ENCODE results near the gene CUX1.

Gene CUX1

DNA sequence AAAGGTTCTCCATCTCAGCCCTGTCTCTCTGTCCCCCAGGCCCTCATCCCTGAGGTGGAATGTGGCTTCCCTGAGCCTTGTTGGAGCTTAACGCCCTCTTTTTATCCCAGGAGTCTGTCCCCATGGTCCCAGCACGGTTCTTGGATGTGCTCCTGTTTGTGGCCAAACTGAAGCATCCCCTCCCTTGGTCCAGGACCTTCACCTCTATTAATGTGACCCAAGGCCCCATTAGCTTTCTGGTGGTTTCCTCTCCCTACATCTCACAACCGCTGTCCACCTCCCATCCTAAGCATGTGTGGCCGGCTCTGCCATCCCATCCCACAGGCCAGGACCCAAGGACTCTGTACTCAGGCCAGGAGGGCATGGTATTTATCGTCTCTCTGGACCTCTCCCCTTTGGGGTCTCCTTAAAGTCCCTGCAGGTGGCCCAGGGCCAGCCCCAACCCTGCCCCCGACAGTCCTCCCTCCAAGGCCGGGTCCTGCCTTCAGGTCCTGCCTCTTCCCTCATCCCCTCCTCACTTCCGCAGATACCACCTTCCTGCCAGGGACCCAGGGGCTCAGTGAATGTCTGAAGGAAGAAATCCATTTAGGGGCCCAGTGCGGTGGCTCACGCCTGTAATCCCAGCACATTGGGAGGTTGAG, 453.9 kb downstream of the CUX1 start:
- no peak for DNase-seq (ENCODE audit: low read depth in 2 of 2)

DNA sequence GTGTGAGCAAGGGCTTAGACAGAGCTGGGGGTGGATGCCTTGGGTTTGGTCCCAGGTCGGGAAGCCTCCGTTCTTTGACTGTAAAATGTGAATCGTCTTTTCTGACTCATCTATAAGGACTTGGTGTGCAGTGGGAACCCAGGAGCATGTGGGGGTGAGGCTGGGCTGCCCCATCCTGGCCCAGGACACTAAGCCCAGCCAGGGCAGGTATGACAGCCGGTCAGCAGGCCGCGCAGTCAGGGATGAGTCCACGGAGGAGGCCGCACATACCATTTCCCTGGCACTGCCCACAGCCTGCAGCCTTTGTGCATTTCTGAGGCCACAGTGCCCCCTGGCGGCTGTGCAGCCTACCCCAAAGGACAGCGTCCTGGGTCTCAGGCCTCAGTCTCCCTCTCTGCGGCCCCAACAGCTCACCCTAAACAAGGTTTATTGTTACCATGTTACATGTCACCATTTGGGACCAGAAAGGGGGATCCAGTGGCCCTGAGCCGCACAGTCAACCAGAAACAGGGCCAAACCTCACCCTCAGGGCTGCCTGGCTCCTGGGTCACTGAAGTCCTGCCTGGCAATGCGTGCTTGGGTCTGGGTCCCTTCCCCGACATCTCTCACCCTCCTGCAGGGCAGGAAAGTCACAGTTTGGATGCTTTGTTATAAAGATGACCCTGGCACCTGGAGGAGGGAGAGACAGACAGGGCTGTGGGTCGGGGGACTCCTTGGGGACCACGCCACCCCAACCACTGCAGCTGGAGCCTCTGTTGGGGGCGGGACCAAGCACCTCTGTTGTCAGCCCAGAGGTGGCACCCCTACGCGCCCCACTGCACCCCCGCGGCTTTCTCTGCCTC, 454.9 kb downstream of the CUX1 start:
- peak; percentile 38 to 43 for DNase-seq (ENCODE audit: low read depth in 2 of 2)

DNA sequence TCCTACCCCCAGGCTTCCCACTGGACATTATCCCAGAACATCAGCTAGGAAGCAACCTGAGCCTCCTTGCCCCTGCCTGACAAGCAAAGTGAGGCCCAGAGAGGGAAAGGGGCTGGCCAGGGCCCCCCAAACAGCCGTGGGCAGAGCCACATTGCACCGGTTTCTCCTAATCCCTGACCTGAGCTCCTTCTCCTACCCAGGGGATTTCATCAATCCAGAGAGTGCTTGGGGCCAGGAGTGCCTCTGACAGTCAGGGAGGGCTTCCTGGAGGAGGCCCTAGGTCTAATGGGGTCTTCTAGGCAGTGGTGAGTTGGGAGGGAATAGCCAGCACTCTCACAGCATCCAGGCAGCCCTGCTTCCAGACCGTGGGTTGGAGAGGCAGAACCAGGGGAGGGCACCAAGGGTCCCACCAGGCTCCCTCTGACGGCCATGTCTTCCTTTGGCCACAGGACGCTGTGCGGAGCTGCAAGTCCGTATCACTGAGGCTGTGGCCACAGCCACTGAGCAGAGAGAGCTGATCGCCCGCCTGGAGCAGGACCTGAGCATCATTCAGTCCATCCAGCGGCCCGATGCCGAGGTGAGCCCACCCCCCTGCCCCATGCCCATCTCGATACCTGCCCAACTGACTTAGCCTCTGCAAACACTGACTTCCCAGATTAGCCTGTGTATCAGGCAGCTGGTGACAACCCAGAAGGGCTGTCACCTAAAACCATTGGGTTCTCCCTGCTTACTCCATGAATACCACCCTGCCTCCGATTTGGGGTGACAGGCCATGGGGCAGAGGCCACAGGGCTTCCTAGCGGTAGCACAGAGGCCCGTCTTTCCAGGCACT, 455.7 kb downstream of the CUX1 start:
- DNase-seq (ENCODE audit: low read depth in 2 of 2), result no peak

DNA sequence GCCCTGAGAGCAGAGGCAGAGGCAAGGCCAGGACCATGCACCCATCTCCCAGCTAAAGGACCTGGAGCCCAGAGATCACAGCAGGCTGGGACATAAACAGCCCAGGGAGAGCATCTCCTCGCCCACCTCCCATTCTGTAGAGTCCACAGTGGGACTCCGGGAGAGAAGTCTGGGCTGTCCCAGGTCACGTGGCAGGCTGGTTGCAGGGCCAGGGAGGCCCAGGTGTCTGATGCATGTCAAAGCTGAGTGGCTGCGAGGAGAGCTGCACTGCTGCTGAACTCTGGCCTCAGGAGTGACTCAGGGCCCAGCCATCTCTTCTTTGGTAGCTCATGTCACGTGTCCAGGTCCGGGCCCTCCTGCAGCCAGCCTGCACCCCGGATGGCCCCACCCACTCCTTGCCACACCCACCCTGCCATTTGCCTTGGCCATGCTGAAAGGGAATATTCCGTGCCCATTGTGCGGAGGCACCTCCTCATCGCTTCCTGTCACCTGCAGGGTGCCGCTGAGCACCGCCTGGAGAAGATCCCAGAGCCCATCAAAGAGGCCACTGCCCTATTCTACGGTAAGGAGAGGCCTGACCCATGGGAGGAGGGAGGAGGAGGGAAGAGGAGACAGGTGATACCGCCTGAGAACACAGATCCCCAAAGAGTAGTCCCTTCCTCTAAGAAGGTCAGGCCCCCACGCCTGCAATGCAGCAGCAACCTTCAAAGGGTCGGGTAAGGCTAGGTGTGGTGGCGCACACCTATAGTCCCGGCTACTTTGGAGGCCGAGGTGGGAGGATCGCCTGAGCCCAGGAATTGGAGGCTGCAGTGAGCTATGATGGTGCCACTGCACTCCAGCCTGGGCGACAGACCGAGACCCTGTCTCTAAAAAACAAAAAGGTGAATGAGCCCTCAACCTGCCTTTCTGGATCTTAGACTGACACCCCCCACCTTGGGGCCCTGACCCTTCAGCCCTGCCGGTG, 456.6 kb downstream of the CUX1 start:
- no peak for DNase-seq (ENCODE audit: low read depth in 2 of 2)

DNA sequence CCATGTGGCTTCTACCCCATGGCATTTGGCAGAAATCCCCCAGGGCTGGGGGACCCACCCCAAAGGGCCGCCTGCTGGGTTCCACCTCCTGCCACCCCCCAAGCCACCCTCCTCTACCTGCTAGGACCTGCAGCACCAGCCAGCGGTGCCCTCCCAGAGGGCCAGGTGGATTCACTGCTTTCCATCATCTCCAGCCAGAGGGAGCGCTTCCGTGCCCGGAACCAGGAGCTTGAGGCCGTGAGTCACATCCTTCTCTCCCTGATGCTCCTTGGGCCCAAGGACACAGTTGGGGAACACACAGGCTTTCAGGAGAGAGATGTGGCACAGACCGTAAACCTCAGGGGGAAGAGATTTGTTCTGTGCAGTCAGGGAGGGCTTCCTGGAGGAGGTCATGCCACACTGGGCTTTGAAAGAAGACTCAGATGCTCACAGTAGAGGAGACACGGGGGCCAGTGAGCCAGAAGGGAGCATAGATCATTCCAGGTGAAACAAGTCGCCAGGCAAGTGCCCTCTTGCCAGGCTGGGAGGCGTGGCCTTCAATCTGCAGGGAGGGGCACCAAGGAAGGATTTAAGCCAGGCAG, 457.8 kb downstream of the CUX1 start:
- DNase-seq (ENCODE audit: low read depth in 2 of 2), result no peak

DNA sequence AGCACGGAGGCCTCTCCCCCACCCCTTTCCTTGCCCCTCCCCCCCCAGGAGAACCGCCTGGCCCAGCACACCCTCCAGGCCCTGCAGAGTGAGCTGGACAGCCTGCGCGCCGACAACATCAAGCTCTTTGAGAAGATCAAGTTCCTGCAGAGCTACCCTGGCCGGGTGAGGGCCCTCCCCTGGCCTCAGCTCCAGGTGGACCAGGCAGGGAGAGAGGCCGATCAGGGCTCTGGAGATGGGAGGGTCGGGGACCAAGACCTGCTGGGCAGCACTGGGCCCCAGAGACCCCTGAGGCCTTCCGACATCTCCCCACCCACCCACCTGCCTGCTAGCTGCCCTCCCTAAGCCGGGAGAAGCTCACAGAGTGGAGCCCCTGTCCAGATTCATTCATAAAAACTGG, 460.5 kb downstream of the CUX1 start:
- DNase-seq (ENCODE audit: low read depth in 2 of 2), result no peak

DNA sequence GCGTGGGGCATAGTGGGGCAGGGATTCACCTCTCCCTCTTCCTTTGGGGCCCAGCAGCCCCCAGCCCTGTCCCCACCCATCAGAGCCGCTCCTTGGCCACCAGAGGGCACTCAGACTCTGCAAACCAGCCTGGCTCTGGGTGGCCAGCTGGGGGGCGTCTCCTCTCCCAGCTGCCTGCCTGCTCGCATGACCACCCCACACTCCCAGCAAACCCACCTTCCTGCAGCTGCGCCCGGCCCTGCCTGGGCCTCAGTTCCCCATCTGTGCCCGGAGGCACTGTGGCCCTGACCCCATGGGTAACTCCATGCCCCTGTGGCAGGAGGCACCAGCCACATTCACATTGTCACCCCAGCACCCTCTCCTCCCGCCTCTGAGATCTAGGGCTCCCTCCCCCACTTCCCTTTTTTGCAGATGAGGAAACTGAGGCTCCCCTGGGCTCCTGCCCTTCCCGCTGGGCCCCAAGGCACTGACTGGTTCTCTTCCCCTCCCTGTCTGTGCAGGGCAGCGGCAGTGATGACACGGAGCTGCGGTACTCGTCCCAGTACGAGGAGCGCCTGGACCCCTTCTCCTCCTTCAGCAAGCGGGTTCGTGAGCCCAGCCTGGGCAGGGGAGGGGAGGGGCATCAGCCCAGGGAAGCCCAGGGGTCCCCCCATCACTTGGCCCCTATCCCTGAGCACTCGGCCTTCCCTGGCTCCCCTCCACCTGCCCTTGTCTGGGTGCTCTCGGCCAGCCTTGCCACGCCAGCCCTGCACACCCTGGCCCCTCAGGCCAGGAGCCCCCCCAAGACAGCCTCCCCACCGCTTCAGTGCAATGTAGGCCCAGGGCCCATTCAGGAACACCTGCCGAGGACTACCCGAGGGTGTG, 462.3 kb downstream of the CUX1 start:
- DNase-seq (ENCODE audit: low read depth in 2 of 2), result peak in 1 of 2 donors; percentile 33

DNA sequence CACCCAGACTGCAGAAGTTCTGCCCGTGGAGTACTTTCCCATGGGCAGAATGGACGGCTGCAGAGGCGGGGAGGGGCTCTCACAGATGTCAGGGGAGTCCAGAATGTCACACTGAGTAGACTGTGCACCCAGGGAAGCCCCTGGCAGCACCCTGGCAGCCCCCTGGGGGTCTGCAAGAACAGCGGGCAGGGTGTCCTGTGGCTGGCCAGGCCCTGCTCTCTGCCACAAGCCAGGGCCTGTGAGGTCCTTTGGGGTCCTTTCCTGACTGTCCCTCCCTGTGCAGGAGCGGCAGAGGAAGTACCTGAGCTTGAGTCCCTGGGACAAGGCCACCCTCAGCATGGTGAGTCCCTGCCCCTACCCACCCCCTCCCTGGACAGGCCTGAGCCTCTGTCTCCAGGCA, 463.1 kb downstream of the CUX1 start:
- no peak for DNase-seq (ENCODE audit: low read depth in 2 of 2)

DNA sequence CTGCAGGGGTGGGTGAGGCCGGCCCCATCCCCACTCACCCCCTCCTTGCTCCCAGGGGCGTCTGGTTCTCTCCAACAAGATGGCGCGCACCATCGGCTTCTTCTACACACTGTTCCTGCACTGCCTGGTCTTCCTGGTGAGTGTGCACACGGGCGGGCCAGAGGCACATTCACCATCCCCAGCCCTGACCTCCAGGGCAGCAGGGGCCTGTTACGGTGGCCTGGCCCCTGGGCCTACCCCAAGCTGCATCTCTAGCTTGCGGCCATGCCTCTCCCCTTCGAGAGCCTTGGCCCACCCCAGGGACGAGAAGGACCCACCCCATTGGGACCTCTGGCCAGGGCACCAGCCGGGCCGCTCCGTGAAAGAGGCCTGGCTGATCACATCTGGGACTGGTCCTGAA, 464.4 kb downstream of the CUX1 start:
- DNase-seq (ENCODE audit: low read depth in 2 of 2), result no peak

DNA sequence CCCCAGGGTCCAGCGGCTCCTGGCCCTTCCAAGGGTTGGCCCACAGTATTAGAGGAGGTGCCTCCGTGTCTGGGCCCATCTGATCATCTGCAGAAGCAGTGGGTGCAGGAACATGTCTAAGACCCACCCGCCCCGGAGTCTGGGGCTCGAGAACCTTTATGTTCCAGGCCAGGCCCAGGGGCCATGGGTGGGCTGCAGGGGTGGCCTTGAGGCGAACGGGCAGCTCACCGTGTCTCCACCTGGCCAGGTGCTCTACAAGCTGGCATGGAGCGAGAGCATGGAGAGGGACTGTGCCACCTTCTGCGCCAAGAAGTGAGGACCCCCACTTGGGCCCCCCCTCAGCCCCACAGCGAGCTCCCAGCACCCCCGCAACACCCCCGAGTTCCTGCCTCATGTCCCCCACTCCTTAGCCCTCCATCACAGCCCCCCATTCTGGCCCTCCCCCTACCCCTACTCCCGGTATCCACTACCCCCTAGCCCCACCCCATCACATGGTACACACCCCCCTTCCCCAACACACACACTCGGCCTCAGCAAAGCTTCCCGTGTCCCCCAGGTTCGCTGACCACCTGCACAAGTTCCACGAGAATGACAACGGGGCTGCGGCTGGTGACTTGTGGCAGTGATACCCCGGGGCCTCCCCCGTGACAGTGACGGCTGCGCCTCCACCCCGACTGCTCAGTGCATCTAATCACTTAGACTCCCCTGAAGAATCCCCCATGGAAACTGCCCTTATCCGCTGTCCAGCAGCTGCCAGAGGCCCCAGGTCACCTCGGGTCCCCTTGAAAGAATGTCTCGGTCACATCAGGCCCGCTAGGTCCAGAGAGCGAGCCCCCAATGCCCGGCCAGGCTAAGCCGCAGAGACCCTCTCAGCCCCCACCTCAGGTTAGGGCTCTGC, 465.3 kb downstream of the CUX1 start:
- no peak for DNase-seq (ENCODE audit: low read depth in 2 of 2)

DNA sequence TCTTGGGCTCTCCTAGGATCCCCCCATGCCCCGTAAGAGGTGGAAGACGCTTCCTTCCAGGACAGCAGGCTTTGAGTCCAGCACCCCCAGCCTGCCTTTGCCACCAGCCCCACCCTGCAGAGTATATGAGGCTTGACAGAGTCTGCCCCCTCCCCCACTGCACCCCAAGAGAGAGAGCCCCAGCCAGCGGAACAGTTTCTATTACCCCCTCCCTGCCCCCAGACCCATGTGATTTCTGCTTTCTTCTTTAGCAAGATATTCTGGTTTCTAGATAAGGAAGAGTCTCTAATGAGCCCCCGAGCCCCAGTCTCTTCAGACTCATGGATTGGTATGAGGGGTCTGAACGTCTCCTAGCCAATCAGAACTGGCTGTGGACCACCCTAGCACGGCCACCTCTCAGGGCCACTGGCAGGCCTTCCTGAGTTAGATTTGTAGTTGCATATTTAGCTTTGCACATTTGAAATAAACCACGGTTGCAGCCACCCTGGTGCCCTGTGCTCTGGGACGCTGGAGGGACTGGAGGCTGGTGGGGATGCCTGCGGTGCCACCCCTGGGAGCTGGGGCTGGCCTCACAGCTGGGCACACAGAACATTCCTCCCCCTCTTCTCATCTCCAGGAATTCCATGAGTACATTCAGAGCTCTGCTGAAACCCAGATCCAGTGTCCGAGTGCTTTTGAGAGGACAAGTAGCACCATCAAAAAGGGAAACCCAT, 466.2 kb downstream of the CUX1 start:
- no peak for DNase-seq (ENCODE audit: low read depth in 2 of 2)

DNA sequence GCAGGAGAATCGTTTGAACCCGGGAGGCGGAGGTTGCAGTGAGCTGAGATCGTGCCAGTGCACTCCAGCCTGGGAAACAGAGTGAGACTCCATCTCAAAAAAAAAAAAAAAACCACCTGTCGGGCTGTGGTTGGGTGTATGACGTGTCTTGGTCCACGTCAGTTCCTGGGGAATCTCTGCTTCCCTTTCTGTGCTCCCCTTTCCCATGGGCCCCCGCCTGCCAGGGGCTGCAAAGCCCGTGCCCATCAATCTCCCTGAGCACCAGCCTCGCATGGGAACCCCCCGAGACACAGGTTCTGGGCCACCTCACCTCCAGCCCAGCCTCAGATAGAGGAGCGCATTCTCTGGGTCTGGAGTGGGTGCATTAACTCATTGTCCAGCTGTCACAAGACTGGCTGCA, 467.0 kb downstream of the CUX1 start:
- DNase-seq (ENCODE audit: low read depth in 2 of 2), result no peak

DNA sequence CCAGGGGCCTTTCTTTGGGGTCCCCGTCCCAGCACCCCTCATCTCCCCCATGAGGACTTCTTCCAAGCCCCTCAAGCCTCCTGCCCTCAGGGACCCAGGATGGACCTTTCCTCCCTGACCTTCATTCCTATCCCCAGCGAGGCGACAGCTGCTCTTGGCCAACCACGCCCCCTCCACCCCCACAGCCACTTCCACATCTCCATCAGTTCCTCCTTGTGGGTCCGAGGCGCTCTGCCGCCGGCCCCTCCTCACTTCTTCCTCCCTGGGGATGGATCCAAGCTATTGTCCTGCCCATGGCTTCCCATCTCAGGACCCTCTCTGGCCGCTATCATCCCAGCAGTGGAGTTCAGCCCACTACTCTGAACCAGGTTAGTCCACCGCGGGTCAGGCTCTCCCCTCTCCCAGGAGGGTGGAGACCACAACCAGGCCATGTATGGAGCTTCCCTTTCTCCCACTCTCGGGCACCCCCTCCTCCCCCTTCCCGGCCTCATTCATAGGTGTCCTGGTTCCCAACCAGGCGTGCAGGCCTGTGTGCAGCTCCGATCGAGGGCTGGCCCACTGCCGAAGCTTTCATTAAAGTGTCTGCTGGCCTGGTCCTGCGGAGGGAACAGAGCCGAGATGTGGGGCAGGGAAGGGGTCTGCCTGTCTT, 467.6 kb downstream of the CUX1 start:
- DNase-seq (ENCODE audit: low read depth in 2 of 2), result no peak

DNA sequence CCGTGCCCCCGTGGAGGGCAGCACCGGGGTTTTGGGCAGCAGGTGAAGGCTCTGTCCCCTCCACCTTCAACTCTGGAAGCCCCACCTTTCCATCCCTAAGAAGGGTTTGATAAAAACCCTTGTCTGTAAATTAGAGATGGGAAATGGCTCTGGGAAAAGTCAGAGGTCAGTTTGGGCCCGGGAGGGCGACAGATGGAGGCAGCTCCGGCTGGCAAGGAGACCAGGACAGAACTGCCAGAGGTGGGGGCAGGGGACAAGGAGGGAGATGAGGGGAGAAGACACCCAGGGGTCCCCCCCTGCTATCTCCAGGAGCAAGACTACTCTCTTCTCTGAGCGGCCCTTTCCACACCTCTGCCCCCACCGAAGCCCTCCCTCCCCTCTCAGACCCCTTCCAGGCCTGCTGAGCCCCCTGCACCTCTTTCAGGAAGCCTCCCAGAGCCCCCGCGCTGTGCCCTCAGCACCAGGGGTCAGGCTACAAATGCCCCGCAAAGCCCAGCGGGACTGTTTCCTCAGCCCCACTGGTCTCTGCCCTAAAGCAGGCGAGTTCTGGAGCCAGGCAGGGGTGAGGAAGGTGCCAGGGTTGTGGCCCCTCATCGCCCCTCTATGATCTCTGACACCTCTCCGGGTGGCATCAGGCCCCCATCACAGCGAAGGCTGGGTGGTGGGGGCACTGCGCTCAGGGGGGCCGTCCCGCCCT, 468.3 kb downstream of the CUX1 start:
- no peak for DNase-seq (ENCODE audit: low read depth in 2 of 2)

DNA sequence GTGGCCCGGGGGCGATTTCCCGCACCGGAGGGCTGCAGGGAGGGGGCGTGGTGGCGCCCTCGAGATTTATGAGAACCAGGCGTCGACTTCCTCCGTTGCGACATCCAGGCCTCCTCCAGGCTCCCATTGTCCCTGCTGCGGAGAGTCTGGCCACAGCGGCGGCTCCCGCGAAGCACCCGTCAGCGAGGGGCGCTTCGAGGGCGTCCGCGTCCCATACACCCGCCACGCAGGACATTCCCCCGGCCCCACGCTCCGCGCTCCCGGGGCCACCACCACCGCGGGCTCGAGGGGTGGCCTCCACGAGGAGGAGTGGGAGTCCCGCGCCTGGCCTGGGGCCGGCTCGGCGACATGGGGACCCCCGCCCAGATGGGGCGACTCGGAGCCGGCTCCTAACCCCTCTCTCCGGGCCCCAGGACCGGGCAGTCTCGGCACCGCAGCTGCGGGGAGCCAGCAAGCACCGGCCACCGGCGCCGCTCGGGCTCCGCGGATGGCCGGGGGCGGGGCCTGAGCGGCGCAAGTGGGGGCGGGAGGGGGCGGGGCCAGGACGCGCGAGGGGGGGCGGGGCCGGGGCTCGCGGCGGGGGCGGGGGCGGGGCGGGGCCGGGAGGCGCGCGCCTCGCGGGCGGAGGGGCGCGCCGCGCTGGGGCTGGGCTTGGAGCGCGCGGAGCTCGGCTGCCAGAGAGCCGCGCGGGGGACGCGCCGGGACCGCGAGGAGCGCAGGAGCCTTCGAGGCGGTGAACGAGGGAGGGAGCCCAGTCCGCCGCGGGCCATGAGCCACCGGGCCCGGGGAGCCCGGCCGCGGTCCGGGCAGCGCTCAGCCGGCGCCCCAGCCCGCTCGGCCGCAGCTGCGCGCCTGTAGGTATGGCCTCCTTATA, 469.0 kb downstream of the CUX1 start, which contains the start of gene SH2B2:
TSS of gene SH2B2 (plus strand) at position 632 of the 874 bp plus-strand sequence. CDS start 13,683 bp downstream, outside the sequence.
- DNase-seq (ENCODE audit: low read depth in 2 of 2), result peak in 1 of 2 donors; percentile 51

Measured in stimulated activated CD8-positive, alpha-beta memory T cell treated with anti-CD3 and anti-CD28 coated beads, Interleukin-7, amount 100 ng/mL, for 4 hours (primary cell).